HepG2 (cell line): ENCODE measurements around the gene ANKRD6. TPM values are rescaled to one million over a fixed set of nuclear protein-coding genes. Genes with fewer than 3 reads are reported as not detected.

Experiments
- ATF2 ChIP-seq: sonication (generic); formaldehyde crosslinking; IDR thresholded peaks from 2 replicates; pipeline ENCODE4 v1.4.0; 2020; ENCODE audit warnings: missing genetic modification reagents
- BRD4 ChIP-seq: sonication (generic); formaldehyde crosslinking; IDR thresholded peaks from 2 replicates; pipeline ENCODE4 v1.4.0; 2020; ENCODE audit warnings: missing genetic modification reagents
- CBFB ChIP-seq: sonication (generic); formaldehyde crosslinking; IDR thresholded peaks from 2 replicates; pipeline ENCODE4 v1.4.0; 2020; ENCODE audit warnings: missing genetic modification reagents
- CSRNP2 ChIP-seq: sonication (generic); formaldehyde crosslinking; conservative IDR thresholded peaks from 2 replicates; pipeline ENCODE4 v1.8.0; 2022; ENCODE audit warnings: low read depth, missing genetic modification reagents
- HNRNPLL ChIP-seq: fragments of 200-400 bp; formaldehyde crosslinking; IDR thresholded peaks from 2 replicates; pipeline ENCODE4 v1.6.1; 2017; ENCODE audit warnings: mild to moderate bottlenecking, low read depth, low read length; ENCODE audit not compliant: poor library complexity, severe bottlenecking
- SUZ12 ChIP-seq: fragments of 150-350 bp; IDR thresholded peaks from 2 replicates; pipeline ENCODE4 v1.6.1; 2014; ENCODE audit warnings: low read depth, low read length
- TCF7 ChIP-seq: sonication (generic); IDR thresholded peaks from 2 replicates; pipeline ENCODE4 v1.6.1; 2016; ENCODE audit warnings: antibody characterized with exemption, low read depth
- ZFP82 ChIP-seq: sonication (generic); formaldehyde crosslinking; IDR thresholded peaks from 2 replicates; pipeline ENCODE4 v1.5.1; 2020; ENCODE audit warnings: mild to moderate bottlenecking, missing genetic modification reagents, borderline replicate concordance
- ZNF354B ChIP-seq: sonication (generic); formaldehyde crosslinking; IDR thresholded peaks from 2 replicates; pipeline ENCODE4 v1.8.0; 2022; ENCODE audit warnings: mild to moderate bottlenecking, missing genetic modification reagents
- ZSCAN12 ChIP-seq: sonication (generic); formaldehyde crosslinking; IDR thresholded peaks from 2 replicates; pipeline ENCODE4 v1.9.0; 2021; ENCODE audit warnings: mild to moderate bottlenecking, missing genetic modification reagents
- ZSCAN20 ChIP-seq: sonication (generic); formaldehyde crosslinking; IDR thresholded peaks from 2 replicates; pipeline ENCODE4 v1.4.0; 2020; ENCODE audit warnings: missing genetic modification reagents, mild to moderate bottlenecking, borderline replicate concordance
- polyA plus RNA-seq, 8 experiments: library from polyadenylated mRNA; depleted of rRNA in 3 of 8; stranded (reverse) in 7 of 8; unstranded in 1 of 8; fragments of >200 nt; fragmentation: Illumina TruSeq in 4 of 8; extraction: Trizol in 4 of 8; gene quantifications; 2 replicates each; pipeline versions ENCODE4 v1.2.1 to v1.2.3, GENCODE V29; 2011 to 2016; ENCODE audit warnings: low read depth in 4 of 8, missing spikeins in 1 of 8, mixed read lengths in 1 of 8; ENCODE audit not compliant: insufficient read depth in 1 of 8
- total RNA-seq, 5 experiments: library from RNA; depleted of rRNA; stranded (reverse); fragments of >200 nt; fragmentation: Illumina TruSeq; extraction: Trizol; gene quantifications; 2 replicates each; pipeline ENCODE4 v1.2.3, GENCODE V29; 2016; ENCODE audit warnings: low read depth in 1 of 5
- TF ChIP-seq, protein P1 (sequence below): sonication (generic); formaldehyde crosslinking; IDR thresholded peaks from 2 replicates; pipeline ENCODE4 v1.4.0; 2020; ENCODE audit warnings: missing genetic modification reagents
- TF ChIP-seq, protein P2 (sequence below): sonication (generic); formaldehyde crosslinking; IDR thresholded peaks from 2 replicates; pipeline ENCODE4 v1.4.0; 2020; ENCODE audit warnings: missing genetic modification reagents

ANKRD6 gene
- total and polyA plus RNA-seq, 2 of the 13 experiments (the other 11 are each of a cell fraction or from before 2014, with no cell fraction given) = 0.18 to 0.36 TPM

DNA sequence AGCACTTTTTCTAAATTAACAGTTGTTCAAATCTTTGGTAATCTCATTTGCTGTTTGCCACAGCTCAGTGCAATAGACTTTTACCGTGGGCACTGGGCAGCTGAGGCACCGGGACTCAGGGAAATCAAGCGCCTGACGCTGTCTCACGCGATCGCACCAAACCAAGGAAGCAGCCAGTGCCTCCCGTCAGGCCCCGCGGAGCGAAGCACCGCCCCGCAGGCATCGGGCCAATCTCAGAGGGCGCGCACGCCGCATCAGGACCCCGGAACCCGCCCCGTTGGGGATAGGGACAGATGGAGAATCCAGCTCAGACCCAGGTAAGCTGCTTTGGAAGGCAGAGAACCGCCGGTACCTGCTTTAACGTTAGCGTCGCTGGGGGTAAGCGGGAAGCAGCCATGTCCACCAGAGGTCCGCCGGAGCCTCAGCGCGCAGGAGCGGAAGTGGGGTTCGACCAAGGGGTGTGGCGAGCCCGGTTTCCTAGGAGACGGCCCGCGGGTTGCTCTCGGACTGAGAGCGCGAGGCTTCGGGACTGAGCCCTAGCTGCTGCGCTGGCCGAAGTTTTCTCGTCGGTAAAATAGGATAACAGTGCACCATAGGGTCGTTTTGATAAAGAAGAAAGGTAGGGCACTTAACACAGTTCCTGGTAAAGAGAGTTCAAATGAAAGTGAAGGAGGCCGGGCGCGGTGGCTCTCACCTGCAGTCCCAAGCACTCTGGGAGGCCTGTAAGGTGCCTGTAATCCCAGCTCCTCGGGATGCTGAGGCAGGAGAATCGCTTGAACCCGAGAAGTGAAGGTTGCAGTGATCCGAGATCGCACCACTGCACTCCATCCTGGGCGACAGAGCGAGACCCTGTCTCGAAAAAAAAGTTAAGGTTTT lies 205.6 kb downstream of the ANKRD6 start, which contains the start of gene LYRM2 (continued):
- TF ChIP-seq ATF2 (CRISPR knock-in tag) (peak; percentile 37; the same call in 1 of the 2 replicates), CBFB (CRISPR knock-in tag) (peak; percentile 73; the same call in 1 of the 2 replicates), ZSCAN12 (CRISPR knock-in tag) (no peak; the same call in 1 of the 2 replicates), ZSCAN20 (CRISPR knock-in tag) (no peak), CSRNP2 (CRISPR knock-in tag) (no peak), ZNF354B (CRISPR knock-in tag) (no peak), SUZ12 (no peak), HNRNPLL (peak; percentile 59), ZFP82 (CRISPR knock-in tag) (no peak), TCF7 (no peak), BRD4 (CRISPR knock-in tag) (peak; percentile 83)
- TF ChIP-seq, protein P1, sequence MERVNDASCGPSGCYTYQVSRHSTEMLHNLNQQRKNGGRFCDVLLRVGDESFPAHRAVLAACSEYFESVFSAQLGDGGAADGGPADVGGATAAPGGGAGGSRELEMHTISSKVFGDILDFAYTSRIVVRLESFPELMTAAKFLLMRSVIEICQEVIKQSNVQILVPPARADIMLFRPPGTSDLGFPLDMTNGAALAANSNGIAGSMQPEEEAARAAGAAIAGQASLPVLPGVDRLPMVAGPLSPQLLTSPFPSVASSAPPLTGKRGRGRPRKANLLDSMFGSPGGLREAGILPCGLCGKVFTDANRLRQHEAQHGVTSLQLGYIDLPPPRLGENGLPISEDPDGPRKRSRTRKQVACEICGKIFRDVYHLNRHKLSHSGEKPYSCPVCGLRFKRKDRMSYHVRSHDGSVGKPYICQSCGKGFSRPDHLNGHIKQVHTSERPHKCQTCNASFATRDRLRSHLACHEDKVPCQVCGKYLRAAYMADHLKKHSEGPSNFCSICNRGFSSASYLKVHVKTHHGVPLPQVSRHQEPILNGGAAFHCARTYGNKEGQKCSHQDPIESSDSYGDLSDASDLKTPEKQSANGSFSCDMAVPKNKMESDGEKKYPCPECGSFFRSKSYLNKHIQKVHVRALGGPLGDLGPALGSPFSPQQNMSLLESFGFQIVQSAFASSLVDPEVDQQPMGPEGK = no peak
- TF ChIP-seq, protein P2, sequence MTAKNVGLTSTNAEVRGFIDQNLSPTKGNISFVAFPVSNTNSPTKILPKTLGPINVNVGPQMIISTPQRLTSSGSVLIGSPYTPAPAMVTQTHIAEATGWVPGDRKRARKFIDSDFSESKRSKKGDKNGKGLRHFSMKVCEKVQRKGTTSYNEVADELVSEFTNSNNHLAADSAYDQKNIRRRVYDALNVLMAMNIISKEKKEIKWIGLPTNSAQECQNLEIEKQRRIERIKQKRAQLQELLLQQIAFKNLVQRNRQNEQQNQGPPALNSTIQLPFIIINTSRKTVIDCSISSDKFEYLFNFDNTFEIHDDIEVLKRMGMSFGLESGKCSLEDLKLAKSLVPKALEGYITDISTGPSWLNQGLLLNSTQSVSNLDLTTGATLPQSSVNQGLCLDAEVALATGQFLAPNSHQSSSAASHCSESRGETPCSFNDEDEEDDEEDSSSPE = peak; percentile 58; the same call in 1 of the 2 replicates
